GM19193 (cell line): ENCODE results near the gene YARS2.

Experiments used
- POLR2A ChIP-seq: IDR thresholded peaks from 4 replicates; pipeline ENCODE4 v1.6.1; 2011; ENCODE audit not compliant: insufficient read depth, insufficient read length; ENCODE audit errors: extremely low read depth

YARS2 gene

DNA sequence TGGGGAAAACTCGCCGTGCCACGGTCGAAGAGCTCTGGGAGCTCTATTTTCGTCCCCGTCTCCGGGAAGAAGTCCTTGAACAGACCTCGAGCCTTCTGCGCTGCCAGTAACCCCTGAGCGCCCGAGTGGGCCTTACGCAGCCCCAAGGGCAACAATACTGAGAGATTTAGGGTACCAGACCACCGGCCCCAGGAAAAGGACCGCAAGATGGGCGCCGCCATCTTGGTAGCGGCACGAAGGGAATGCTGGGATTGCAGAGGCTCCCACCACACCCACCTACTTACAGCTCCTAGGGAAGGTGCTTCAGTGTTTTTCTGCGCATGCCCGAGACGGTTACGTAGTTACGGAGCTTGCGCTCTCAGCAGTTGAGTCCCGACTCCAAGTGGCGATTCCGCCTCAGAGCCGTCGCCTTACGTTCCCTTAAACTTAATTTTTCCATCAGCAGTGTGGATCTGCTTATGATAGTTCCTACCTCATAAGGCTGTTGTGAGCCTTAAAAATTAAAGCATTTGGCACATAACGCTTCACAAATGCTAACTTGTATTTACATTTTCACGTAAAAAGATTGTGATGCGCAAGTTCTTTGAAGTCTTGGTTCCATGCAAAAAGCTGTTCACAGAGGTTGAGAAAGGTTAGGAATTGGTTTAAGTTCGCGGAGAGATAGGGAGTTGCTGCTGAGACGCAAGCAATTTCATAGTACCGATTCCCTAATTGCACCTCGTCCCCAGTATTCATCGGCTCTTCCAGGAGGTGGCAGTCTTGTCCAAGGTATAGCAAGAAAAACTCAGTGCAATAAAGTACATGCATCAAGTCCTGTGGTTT lies at the start of gene YARS2:
Gene YARS2 (minus strand): TSS at position 244 of the 822 bp plus-strand sequence. CDS start 23 bp downstream, at position 221.
- peak; percentile 98 for TF ChIP-seq POLR2A

DNA sequence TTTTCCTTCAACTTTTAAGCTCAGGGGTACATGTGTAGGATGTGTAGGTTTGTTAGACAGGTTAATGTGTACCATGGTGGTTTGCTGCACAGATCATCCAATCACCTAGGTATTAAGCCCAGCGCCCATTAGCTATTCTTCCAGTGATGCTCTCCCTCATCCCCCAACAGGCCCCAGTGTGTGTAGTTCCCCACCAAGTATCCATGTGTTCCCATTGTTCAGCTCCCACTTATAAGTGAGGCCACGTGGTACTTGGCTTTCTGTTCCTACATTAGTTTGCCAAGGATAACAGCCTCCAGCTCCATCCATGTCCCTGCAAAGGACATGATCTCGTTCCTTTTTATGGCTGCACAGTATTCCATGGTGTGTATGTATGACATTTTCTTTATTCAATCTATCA lies 48.6 kb upstream of the YARS2 start:
- TF ChIP-seq POLR2A, result no peak

DNA sequence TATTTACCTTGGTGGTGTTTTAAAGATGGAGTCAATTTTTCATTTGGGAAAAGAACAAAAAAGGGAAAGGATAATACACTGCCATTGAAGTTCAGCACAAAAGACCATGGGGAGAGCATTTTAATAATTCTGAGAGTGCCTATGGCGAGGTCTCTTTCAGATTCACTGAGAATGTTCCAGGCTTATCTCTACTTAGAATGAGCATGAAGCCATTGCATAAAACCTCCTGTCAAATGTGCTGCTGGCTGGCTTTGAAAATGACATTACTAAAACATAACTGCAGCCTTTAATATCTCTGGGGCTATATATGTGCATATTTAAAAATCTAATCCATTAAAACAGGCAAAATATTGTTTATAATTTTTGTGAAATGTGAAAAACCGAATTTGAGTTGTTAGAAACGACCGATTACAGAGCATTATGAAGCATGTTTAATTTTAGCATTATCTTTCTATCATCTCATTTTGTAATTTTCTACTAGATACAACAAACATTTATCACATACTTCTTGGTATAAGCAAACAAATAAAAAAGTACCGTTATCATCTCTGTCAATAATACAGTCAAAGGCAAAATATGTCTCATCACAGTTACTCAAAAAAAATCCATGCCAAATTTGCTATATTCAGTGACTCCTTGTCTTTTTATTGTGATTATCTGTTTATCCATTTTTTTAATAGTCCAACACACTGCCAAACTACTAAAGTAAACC lies 45.7 kb upstream of the YARS2 start:
- no peak for TF ChIP-seq POLR2A

DNA sequence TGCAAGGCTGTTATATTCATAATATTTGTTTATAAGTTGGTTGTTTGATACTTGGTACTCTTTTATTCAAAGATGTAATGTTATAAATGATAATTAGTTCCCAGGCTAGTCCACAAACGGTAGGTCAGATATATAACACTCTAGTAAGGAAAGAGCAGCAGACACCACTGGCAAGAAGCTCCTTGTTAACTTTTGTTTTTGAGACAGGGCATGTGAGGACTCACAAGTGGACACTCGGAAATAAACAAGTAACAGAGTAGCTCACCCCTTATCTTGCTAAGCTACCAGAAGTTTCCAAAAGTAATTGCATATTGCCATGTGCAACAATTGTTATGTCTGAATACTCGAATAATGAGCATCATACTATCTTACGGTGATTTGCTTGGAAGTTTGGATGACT lies 38.6 kb upstream of the YARS2 start:
- no peak for TF ChIP-seq POLR2A

DNA sequence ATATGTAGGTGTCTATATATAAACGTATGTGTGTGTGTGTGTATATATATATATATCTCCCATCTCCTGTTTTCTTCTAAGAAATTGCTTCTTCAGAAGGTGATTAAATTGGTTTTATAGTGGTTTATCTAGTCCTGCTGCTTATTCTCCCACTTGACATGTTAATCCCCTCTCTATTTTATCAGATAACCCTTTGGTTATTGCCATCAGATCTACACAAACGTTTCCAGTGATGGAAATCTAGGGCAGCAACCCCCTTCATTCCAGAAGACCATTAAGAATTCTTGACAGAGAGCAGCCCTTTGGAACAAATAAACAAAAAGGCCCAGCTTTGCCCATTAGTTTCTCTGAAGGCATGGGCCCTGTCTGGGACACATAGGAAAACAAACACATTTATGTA lies 34.2 kb upstream of the YARS2 start:
- no peak for TF ChIP-seq POLR2A

DNA sequence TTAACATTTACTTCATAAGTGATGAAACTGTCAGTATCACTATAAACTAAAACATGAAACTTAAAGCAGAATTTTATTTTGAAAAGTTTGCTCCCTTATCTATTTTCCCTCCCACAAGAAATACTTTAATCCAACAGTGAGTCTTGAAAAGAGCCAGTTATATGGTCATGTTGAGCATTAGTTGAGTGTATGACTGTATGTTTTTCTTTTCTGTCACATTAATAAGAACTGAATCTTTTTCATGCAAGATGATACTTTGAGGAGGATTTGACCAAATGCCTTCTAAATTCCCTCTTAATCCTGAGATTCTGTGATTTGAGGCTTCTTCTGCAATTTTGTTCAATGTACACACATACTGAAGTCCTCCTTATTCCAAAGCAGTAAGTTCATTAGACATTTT lies 33.7 kb upstream of the YARS2 start:
- no peak for TF ChIP-seq POLR2A

DNA sequence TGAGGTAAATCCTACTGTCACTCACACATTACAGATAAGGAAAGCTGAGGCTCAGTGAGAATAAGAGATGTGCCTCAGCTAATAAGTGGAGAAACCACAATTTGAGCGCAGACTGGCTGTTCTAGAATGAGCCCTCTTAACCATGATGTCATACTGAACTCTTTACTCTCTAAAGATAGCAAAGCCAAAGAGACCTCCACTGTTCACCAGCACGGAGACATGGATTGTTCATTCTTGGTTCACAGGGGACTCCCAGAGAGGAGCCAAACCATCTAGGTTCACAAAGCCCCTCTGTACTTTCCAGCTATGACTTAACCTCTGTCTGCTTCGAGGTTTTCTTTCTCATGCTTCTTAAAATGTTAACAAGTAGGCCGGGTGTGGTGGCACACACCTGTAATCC lies 32.7 kb upstream of the YARS2 start:
- TF ChIP-seq POLR2A, result no peak

DNA sequence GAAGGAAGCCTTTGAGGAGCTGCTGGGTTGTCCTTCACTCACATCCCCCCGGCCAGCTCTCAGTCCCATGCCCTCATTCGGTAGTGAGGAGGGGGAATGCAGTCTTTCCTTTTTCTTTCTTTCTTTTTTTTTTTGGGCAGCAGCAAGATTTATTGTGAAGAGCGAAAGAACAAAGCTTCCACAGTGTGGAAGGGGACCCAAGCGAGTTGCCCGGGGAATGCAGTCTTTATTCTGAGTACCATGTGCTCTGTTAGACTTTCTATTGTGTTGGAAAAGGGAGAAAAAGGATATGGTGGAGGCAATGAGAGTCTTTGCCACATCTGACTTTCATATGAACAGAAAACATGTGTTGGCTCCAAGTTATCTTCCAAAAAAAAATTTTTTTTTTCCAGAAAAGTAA lies 29.9 kb upstream of the YARS2 start:
- TF ChIP-seq POLR2A, result no peak

DNA sequence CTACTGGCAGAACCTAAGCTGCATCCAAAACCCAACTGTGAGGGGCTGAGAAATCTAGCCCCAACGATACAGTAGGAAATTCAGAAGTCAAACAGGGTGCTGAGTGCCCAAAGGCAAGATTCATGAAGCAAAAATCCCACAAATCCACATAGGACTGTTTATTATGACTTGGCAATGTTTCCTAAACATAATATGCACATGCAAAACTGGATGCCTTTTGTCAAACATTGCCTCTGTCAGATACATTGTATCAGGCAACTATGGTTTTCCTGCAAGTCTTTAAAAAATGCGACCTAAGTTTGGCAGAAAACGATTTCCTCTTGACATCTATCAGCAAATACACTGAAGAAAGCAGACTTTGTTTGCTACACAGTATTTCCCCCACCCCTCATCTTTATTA lies 27.3 kb upstream of the YARS2 start:
- no peak for TF ChIP-seq POLR2A

DNA sequence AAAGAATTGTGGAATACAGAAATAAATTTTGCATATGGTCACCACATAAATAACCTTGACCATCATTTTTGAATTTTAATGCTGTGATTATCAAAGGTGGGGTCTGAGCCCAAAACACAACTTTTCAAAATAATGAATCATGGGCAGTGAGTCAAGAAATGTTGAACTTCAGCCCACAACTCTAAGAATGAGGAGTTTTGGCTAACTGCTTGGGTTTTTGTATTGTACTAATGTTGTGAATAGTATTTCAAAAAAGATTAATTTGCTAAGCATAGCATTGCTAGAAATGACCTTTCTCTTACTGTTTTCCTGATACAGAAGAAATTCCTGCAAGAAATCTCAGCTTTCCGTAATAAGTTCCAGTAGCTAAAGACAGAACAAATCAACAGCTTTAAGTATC lies 24.4 kb upstream of the YARS2 start:
- TF ChIP-seq POLR2A, result no peak

DNA sequence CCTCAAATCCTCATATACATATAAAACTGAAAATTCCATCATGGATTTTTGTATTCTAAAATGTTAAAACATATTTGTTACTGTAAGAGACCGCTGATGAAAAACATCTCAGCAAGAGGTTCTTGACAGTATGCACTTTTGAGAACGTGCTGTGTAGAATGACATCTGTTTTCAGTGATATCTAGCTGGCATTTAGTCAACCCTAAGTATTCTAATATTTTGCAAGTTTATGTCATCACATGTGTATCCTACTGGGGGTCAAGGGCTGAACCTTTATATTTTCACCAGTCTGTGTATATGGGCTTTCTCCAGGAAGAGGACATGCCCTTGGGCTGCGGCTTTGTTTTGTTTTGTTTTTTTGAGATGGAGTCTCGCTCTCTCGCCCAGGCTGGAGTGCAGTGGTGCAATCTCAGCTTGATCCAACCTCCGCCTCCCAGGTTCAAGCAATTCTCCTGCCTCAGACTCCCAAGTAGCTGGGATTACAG lies 22.0 kb upstream of the YARS2 start:
- no peak for TF ChIP-seq POLR2A

DNA sequence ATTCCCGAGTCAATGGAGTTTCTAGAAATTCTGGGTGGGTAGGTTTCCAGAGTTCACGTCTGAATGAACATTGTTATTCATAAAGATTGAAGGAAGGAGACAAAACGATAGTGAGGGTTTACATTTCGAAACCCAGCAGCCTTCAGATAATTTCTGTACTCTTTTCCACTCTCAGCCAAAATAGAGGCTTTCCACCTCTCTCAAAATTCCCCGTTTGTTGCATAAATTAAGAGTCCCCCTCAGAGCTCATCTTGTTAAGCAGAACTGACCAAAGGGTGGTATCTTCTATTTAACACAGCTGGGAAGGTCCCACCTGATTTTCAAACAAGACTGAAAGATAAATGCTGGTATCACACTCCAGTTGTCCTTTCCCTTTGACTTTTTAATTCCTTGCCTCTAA lies 21.5 kb upstream of the YARS2 start:
- no peak for TF ChIP-seq POLR2A

DNA sequence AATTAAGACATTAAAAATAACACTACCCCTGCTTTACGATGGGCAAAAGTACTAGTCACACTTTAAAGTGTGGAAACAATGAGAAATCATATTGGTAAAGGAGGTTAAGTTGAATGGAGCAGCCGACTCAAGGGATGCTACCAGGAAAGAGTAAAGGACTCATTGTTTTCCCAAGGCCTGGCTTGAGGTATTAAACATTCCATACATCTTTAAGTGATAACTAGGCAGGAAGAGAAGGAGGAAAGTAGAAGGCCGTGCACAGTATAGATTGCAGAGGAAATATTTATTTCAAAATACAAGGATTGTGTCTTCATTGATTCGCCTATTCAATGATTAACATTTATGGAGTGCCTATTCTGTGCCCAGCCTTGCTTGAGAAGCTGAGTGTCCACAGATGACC lies 20.6 kb upstream of the YARS2 start:
- no peak for TF ChIP-seq POLR2A

DNA sequence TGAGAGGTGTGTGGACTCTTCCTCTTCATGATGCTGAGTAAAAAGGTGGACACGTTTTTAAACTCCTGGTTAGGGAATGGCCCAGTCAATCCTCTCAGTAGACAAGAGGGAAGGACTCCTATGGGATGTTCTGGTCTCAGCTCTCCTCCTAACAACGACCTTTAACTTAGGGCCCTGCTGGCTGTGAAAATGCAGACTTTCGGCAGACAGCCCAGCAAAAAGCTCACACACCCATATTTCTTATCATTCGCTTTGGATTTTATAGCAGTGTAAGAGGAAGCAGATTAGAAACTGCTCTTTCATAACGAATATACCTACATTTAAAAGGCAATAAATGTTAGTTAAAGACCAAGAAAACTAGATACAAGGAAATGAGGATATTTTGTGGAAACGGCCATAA lies 18.0 kb upstream of the YARS2 start:
- TF ChIP-seq POLR2A, result no peak

DNA sequence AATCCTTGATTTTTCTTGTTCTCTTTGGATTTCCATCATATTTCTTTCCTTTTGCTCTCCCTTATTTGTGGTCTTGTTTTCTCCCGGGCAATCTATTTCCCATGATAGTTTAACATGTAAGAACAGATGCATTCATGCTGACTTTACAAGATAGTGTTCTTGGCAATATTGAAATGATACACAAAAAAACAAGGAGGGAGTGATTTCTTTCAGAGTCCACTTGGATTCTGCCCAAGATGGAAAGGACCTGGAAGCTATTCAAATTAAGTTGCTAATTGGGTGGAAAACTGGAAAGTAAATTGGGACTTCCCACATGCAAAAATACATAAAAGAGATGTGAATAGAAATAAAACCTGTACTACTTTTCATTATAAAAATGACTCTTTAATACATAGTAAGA lies 14.4 kb upstream of the YARS2 start:
- no peak for TF ChIP-seq POLR2A

DNA sequence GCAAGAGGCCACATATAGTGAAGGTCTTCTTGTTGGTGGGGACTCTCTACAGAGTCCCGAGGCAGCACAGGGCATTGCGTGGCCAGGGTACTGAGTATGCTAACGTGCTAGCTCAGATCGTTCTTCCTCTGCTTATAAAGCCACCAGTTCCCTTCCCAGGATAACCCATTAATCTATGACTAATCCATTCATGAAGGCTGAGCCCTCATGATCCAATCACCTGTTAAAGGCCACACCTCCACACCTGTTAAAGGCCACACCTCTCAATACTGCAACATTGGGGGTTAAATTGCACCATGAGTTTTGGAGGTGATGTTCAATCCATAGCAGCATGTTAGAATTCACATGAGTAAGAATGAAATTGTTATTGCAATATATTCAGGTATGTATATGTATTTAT lies 12.8 kb upstream of the YARS2 start:
- TF ChIP-seq POLR2A, result no peak
